ENCODE measurements around the gene TMEM229B.

The TMEM229B gene

DNA sequence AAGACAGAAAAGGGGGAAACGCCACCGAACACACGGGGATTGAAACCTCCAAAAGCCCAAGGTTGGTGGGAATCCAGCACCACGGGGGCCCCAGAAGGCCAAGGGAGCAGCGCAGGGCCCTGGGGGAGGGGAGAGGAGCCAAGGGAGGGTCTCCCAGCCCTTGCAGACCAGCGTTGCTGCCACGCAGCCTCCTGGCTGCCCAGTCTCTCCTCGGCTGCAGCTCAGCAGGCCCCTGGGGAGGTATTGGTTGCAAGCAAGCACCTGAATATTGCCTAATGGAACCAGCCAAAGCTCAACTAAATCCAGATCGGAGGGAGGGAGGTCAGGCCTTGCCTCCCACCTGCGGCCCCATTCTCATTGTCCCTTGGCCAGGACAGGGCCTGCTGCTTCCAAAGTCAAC is 15.8 kb downstream of the TMEM229B start:
- no peak overlapping the region for H3K4me3 ChIP-seq (ENCODE audit: low read depth, low read length)
- DNase-seq (ENCODE audit: low read depth): no peak
- TF ChIP-seq, protein P1, sequence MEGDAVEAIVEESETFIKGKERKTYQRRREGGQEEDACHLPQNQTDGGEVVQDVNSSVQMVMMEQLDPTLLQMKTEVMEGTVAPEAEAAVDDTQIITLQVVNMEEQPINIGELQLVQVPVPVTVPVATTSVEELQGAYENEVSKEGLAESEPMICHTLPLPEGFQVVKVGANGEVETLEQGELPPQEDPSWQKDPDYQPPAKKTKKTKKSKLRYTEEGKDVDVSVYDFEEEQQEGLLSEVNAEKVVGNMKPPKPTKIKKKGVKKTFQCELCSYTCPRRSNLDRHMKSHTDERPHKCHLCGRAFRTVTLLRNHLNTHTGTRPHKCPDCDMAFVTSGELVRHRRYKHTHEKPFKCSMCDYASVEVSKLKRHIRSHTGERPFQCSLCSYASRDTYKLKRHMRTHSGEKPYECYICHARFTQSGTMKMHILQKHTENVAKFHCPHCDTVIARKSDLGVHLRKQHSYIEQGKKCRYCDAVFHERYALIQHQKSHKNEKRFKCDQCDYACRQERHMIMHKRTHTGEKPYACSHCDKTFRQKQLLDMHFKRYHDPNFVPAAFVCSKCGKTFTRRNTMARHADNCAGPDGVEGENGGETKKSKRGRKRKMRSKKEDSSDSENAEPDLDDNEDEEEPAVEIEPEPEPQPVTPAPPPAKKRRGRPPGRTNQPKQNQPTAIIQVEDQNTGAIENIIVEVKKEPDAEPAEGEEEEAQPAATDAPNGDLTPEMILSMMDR (IDR thresholded peaks at IDR 0.05; ENCODE audit: insufficient read depth, low read depth, low read length, missing control alignments): no peak

DNA sequence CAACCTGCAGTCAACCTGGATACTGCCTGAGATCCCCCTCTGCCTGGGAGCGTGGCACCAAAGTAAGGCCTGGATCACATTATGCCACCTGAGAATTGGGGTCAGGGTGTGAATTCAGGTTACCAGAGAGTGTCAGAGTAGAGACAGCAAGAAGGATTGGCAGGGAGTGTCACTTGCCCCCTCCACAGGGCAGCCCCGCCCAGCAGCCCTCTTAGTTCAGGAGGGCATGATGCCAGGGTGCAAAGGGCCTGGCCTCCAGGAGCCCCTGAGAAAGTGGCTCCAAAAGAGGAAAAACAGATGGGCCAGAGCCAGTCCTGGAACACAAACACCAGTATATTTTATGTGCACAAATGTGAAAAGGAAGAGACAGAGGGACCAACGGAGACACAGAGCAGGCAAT is 18.6 kb downstream of the TMEM229B start:
- no peak for DNase-seq (ENCODE audit: low read depth)
- TF ChIP-seq, protein P1 (IDR thresholded peaks at IDR 0.05; ENCODE audit: insufficient read depth, low read depth, low read length, missing control alignments): no peak
- no peak overlapping the region for H3K4me3 ChIP-seq (ENCODE audit: low read depth, low read length)

DNA sequence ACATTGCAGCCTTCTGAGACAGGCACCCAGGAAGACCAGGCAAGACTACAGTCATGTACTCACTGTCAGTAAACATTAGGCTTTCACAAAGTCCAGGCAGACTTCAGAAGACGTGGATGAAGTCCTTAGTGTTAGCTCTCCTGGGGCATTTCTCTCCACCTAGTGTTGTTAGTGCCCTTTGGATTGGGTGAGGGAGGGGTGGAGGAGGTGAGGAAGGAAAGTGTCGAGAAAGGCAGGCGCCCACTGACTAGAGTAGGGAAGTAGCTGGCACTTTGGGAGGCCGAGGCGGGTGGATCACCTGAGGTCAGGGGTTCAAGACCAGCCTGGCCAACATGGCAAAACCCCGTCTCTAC is 20.2 kb downstream of the TMEM229B start:
- TF ChIP-seq, protein P1 (IDR thresholded peaks at IDR 0.05; ENCODE audit: insufficient read depth, low read depth, low read length, missing control alignments): no peak
- no peak for DNase-seq (ENCODE audit: low read depth)
- no peak overlapping the region for H3K4me3 ChIP-seq (ENCODE audit: low read depth, low read length)

DNA sequence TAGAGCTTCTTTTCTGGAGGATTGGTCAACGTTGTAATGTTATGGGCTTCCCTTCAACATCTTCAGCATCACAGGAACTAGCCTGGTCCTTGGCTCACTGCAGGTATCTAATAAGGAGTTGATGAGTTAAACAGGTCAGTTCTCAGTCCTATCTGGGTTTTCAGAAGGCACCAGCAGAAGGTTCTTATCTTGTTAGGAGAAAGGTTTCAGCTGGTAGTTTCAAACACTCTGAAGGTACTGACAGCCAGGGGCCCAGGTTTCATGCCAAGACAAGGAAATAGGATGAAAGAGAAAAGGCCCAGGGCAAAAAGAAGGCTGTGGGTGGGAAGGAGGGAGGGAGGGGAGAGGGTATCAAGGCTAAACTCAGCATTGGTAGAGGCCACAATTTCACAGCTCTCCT is 21.4 kb downstream of the TMEM229B start:
- DNase-seq (ENCODE audit: low read depth): no peak
- no peak overlapping the region for H3K4me3 ChIP-seq (ENCODE audit: low read depth, low read length)
- TF ChIP-seq, protein P1 (IDR thresholded peaks at IDR 0.05; ENCODE audit: insufficient read depth, low read depth, low read length, missing control alignments): no peak

DNA sequence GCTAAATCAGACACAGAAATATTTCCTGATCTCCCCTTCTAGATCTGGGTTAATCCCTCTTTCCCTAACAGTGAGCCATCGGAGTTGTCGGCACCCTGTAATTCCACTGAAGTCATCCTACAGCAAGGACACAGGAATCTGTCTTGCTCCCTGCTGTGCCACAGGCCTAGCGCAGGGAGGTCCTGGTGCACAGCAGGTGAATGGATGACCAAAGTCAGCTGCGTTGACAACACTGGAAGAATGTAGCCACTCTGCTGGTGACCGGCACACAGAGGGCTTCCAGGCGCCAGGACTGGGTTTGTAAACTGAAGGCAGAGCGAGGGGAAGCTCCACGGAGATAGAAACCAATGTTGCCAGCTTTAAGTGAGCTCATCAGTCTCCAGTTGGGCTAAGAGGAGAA is 23.6 kb downstream of the TMEM229B start:
- TF ChIP-seq, protein P1 (IDR thresholded peaks at IDR 0.05; ENCODE audit: insufficient read depth, low read depth, low read length, missing control alignments): no peak
- no peak for DNase-seq (ENCODE audit: low read depth)

DNA sequence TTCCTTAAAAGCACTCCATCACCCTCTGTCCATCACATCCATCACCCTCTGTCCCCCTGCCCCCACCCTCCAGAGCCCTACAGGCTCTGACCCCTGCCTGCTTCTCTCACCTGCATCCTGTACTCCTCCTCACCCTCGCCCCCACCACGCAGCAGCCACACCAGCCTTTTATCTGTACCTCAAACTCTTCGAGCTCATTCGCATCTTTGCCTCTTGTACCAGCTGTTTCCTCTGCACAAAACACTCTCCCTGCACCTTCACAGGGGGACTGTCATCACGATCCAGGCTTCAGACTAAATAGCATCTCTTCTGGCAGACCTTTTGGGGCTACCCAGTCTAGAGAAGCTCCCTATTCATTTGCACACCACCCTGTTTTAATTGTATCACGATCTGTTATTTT is 24.1 kb downstream of the TMEM229B start:
- TF ChIP-seq, protein P1 (IDR thresholded peaks at IDR 0.05; ENCODE audit: insufficient read depth, low read depth, low read length, missing control alignments): no peak
- DNase-seq (ENCODE audit: low read depth): no peak
- no peak overlapping the region for H3K4me3 ChIP-seq (ENCODE audit: low read depth, low read length)

More for the DNA sequence above, 23.6 kb downstream of the TMEM229B start:
- H3K4me3 ChIP-seq (ENCODE audit: low read depth, low read length): no peak overlapping the region

DNA sequence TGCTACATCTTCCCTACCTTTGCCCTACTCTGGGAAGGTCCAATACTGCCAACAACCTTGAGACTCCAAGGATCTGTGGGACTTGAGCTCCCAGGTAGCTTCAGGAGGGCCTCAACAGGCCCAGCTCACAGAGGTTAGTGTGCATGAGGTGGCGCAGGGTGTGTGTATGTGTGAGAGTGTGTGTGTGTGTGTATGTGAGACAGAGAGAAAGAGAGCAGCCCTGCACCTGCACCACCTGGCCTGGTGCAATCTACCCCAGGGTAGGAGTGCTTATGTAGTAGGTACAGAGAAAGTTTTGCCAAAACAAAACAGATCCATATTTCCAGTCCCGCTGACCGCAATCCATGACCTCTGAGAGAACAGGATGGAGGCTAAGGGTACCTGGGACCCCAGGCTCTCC is 24.6 kb downstream of the TMEM229B start:
- TF ChIP-seq, protein P1 (IDR thresholded peaks at IDR 0.05; ENCODE audit: insufficient read depth, low read depth, low read length, missing control alignments): no peak
- no peak for DNase-seq (ENCODE audit: low read depth)
- H3K4me3 ChIP-seq (ENCODE audit: low read depth, low read length): no peak overlapping the region
